Measurements from ENCODE around the gene IMPDH2.

The IMPDH2 gene

GRCh38 chr3:49054344-49054862, 25.2 kb upstream of the IMPDH2 start:
- ATAC-seq = no peak

GRCh38 chr3:49053543-49053942, 24.3 kb upstream of the IMPDH2 start:
- ATAC-seq = no peak
- TF ChIP-seq CSRNP3 (CRISPR knock-in tag; IDR thresholded peaks at IDR 0.05) (no peak), ZNF70 (CRISPR knock-in tag; IDR thresholded peaks at IDR 0.05) (no peak), CSDC2 (CRISPR knock-in tag; IDR thresholded peaks at IDR 0.05) (no peak), ESRRG (CRISPR knock-in tag; IDR thresholded peaks at IDR 0.05) (no peak), PPARA (CRISPR knock-in tag; IDR thresholded peaks at IDR 0.05; ENCODE audit: borderline replicate concordance) (no peak), CREB5 (CRISPR knock-in tag; IDR thresholded peaks at IDR 0.05; ENCODE audit: low read depth) (no peak)

More at GRCh38 chr3:49054344-49054862, 25.2 kb upstream of the IMPDH2 start:
- TF ChIP-seq ESRRG (CRISPR knock-in tag; IDR thresholded peaks at IDR 0.05) (no peak), TSHZ2 (CRISPR knock-in tag; IDR thresholded peaks at IDR 0.05) (no peak), TCF4 (CRISPR knock-in tag; IDR thresholded peaks at IDR 0.05; ENCODE audit: borderline replicate concordance) (no peak), PPARA (CRISPR knock-in tag; IDR thresholded peaks at IDR 0.05; ENCODE audit: borderline replicate concordance) (no peak), ZNF565 (CRISPR knock-in tag; conservative IDR thresholded peaks at IDR 0.05; ENCODE audit: low read depth) (no peak), ISL1 (CRISPR knock-in tag; IDR thresholded peaks at IDR 0.05) (no peak), ZFP30 (CRISPR knock-in tag; IDR thresholded peaks at IDR 0.05) (no peak), ZNF70 (CRISPR knock-in tag; IDR thresholded peaks at IDR 0.05) (no peak), BACH2 (CRISPR knock-in tag; IDR thresholded peaks at IDR 0.05; ENCODE audit: borderline replicate concordance) (no peak)

GRCh38 chr3:49035281-49035680, 6.1 kb upstream of the IMPDH2 start:
- no peak for TF ChIP-seq ZNF70 (CRISPR knock-in tag; IDR thresholded peaks at IDR 0.05)
- TF ChIP-seq CREB5 (CRISPR knock-in tag; IDR thresholded peaks at IDR 0.05; ENCODE audit: low read depth) = no peak
- TF ChIP-seq ZNF565 (CRISPR knock-in tag; conservative IDR thresholded peaks at IDR 0.05; ENCODE audit: low read depth) = no peak
- TF ChIP-seq TOX (CRISPR knock-in tag; IDR thresholded peaks at IDR 0.05; ENCODE audit: borderline replicate concordance) = no peak
- no peak for TF ChIP-seq TSHZ2 (CRISPR knock-in tag; IDR thresholded peaks at IDR 0.05)
- TF ChIP-seq PPARA (CRISPR knock-in tag; IDR thresholded peaks at IDR 0.05; ENCODE audit: borderline replicate concordance) = no peak
- no peak for TF ChIP-seq ESRRG (CRISPR knock-in tag; IDR thresholded peaks at IDR 0.05)
- no peak for TF ChIP-seq ZFP30 (CRISPR knock-in tag; IDR thresholded peaks at IDR 0.05)
- TF ChIP-seq TCF4 (CRISPR knock-in tag; IDR thresholded peaks at IDR 0.05; ENCODE audit: borderline replicate concordance) = no peak
- TF ChIP-seq ARNTL (CRISPR knock-in tag; IDR thresholded peaks at IDR 0.05; ENCODE audit: borderline replicate concordance, low read depth) = no peak
- TF ChIP-seq RARB (CRISPR knock-in tag; IDR thresholded peaks at IDR 0.05) = no peak
- ATAC-seq = no peak

GRCh38 chr3:49034650-49035049, 5.5 kb upstream of the IMPDH2 start:
- no peak for ATAC-seq
- no peak for TF ChIP-seq TSHZ2 (CRISPR knock-in tag; IDR thresholded peaks at IDR 0.05)
- no peak for TF ChIP-seq ZFP30 (CRISPR knock-in tag; IDR thresholded peaks at IDR 0.05)
- no peak for TF ChIP-seq ZNF565 (CRISPR knock-in tag; conservative IDR thresholded peaks at IDR 0.05; ENCODE audit: low read depth)
- no peak for TF ChIP-seq ISL1 (CRISPR knock-in tag; IDR thresholded peaks at IDR 0.05)
- TF ChIP-seq PPARA (CRISPR knock-in tag; IDR thresholded peaks at IDR 0.05; ENCODE audit: borderline replicate concordance) = no peak
- no peak for TF ChIP-seq SNAI2 (CRISPR knock-in tag; IDR thresholded peaks at IDR 0.05)
- TF ChIP-seq ESRRG (CRISPR knock-in tag; IDR thresholded peaks at IDR 0.05) = no peak
- TF ChIP-seq ZC3H10 (CRISPR knock-in tag; IDR thresholded peaks at IDR 0.05) = no peak
- no peak for TF ChIP-seq BACH2 (CRISPR knock-in tag; IDR thresholded peaks at IDR 0.05; ENCODE audit: borderline replicate concordance)
- TF ChIP-seq OSR1 (CRISPR knock-in tag; IDR thresholded peaks at IDR 0.05) = no peak
- TF ChIP-seq CSRNP3 (CRISPR knock-in tag; IDR thresholded peaks at IDR 0.05) = no peak
- no peak for TF ChIP-seq TCF4 (CRISPR knock-in tag; IDR thresholded peaks at IDR 0.05; ENCODE audit: borderline replicate concordance)
- TF ChIP-seq GLIS3 (CRISPR knock-in tag; IDR thresholded peaks at IDR 0.05) = no peak
